DND-41 (cell line): ENCODE results near the gene DAPP1.

Experiments used
- ATAC-seq: fragments of 200-7000 bp; cut with Tn5 transposase; 3 replicates; pipeline ENCODE4 v1.9.1; 2021; ENCODE audit warnings: low read depth; ENCODE audit not compliant: insufficient read depth
- DNase-seq: peaks from one replicate; pipeline ENCODE4 v3.0.0-alpha.2; 2020
- H2AFZ ChIP-seq: 2 replicates; pipeline ENCODE4 v1.6.0; 2012; ENCODE audit warnings: low read depth, low read length
- H3K27ac ChIP-seq: 2 replicates; pipeline ENCODE4 v1.5.1; 2012; ENCODE audit warnings: low read length, inconsistent platforms
- H3K27me3 ChIP-seq: fragments of 200-600 bp; sonication (generic); 2 replicates; pipeline ENCODE4 v1.6.0; 2012; ENCODE audit warnings: low read length, mild to moderate bottlenecking, inconsistent platforms; ENCODE audit not compliant: insufficient read depth, poor library complexity
- H3K36me3 ChIP-seq: 2 replicates; pipeline ENCODE4 v1.5.1; 2012; ENCODE audit warnings: low read length, inconsistent platforms; ENCODE audit not compliant: insufficient read depth
- H3K4me1 ChIP-seq: 2 replicates; pipeline ENCODE4 v1.5.1; 2012; ENCODE audit warnings: mild to moderate bottlenecking, low read length; ENCODE audit not compliant: insufficient read depth
- H3K4me2 ChIP-seq: 2 replicates; pipeline ENCODE4 v1.6.0; 2012; ENCODE audit warnings: mild to moderate bottlenecking, moderate library complexity, low read length, inconsistent platforms; ENCODE audit not compliant: insufficient read depth
- H3K4me3 ChIP-seq, 2 experiments: fragments of 200-600 bp in 1 of 2; shearing (Covaris generic) in 1 of 2; 2 replicates each; pipeline ENCODE4 v1.5.1; 2012 to 2016; ENCODE audit warnings: inconsistent platforms in 2 of 2, low read length in 2 of 2, mild to moderate bottlenecking in 2 of 2, low read depth in 1 of 2, moderate library complexity in 1 of 2
- H3K79me2 ChIP-seq: 2 replicates; pipeline ENCODE4 v1.6.0; 2012; ENCODE audit warnings: low read length, inconsistent platforms; ENCODE audit not compliant: insufficient read depth
- H3K9ac ChIP-seq: 2 replicates; pipeline ENCODE4 v1.6.0; 2012; ENCODE audit warnings: low read depth, mild to moderate bottlenecking, inconsistent platforms, low read length, moderate library complexity
- H3K9me3 ChIP-seq: 2 replicates; pipeline ENCODE4 v1.5.1; 2012; ENCODE audit warnings: low read length, moderate library complexity, mild to moderate bottlenecking, inconsistent platforms; ENCODE audit not compliant: insufficient read depth, severe bottlenecking
- H4K20me1 ChIP-seq: 2 replicates; pipeline ENCODE4 v1.6.0; 2012; ENCODE audit warnings: low read length; ENCODE audit not compliant: insufficient read depth
- EZH2 ChIP-seq: IDR thresholded peaks from 3 replicates; pipeline ENCODE4 v1.6.1; 2012; ENCODE audit warnings: borderline replicate concordance, low read depth, mild to moderate bottlenecking, moderate library complexity, low read length, inconsistent platforms; ENCODE audit not compliant: severe bottlenecking
- TF ChIP-seq, protein P1 (sequence below): IDR thresholded peaks from 2 replicates; pipeline ENCODE4 v1.5.1; 2012; ENCODE audit warnings: borderline replicate concordance, low read length, moderate library complexity, mild to moderate bottlenecking; ENCODE audit not compliant: poor library complexity, severe bottlenecking; ENCODE audit errors: extremely low read depth

The DAPP1 gene

GRCh38 chr4:99803566-99804101 is 13.0 kb upstream of the DAPP1 start:
- ATAC-seq (no peak), DNase-seq (no peak)
- H4K20me1 ChIP-seq = no peaks in the 10 kb centered on the region
- no peak overlapping the region for H3K9ac ChIP-seq
- H3K4me1 ChIP-seq = no peaks in the 10 kb centered on the region
- H3K4me3 ChIP-seq = no peak overlapping the region
- no peaks in the 10 kb centered on the region for H3K36me3 ChIP-seq
- no peaks in the 10 kb centered on the region for H3K9me3 ChIP-seq
- H2AFZ ChIP-seq = no peak overlapping the region
- no peaks in the 10 kb centered on the region for H3K79me2 ChIP-seq
- no peak for TF ChIP-seq EZH2
- TF ChIP-seq, protein P1, sequence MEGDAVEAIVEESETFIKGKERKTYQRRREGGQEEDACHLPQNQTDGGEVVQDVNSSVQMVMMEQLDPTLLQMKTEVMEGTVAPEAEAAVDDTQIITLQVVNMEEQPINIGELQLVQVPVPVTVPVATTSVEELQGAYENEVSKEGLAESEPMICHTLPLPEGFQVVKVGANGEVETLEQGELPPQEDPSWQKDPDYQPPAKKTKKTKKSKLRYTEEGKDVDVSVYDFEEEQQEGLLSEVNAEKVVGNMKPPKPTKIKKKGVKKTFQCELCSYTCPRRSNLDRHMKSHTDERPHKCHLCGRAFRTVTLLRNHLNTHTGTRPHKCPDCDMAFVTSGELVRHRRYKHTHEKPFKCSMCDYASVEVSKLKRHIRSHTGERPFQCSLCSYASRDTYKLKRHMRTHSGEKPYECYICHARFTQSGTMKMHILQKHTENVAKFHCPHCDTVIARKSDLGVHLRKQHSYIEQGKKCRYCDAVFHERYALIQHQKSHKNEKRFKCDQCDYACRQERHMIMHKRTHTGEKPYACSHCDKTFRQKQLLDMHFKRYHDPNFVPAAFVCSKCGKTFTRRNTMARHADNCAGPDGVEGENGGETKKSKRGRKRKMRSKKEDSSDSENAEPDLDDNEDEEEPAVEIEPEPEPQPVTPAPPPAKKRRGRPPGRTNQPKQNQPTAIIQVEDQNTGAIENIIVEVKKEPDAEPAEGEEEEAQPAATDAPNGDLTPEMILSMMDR = no peak
- no peak overlapping the region for H3K4me2 ChIP-seq
- H3K27me3 ChIP-seq = peaks cover 11% of the 10 kb centered on the region
- no peak overlapping the region for H3K27ac ChIP-seq

GRCh38 chr4:99806545-99806944 is 10.1 kb upstream of the DAPP1 start:
- TF ChIP-seq, protein P1 = no peak
- no peak for TF ChIP-seq EZH2
- DNase-seq (no peak), ATAC-seq (no peak)
- Histone ChIP-seq H3K4me1 (no peaks in the 10 kb centered on the region), H3K4me2 (no peak overlapping the region), H3K79me2 (no peaks in the 10 kb centered on the region), H3K9me3 (no peaks in the 10 kb centered on the region), H3K27ac (no peak overlapping the region), H4K20me1 (no peaks in the 10 kb centered on the region), H3K27me3 (peaks cover 13% of the 10 kb centered on the region), H3K4me3 (no peak overlapping the region), H3K9ac (no peak overlapping the region), H2AFZ (no peak overlapping the region), H3K36me3 (no peaks in the 10 kb centered on the region)

GRCh38 chr4:99807666-99808065 is 9.0 kb upstream of the DAPP1 start:
- H3K27me3 ChIP-seq = peaks cover 13% of the 10 kb centered on the region
- no peak overlapping the region for H3K4me3 ChIP-seq
- TF ChIP-seq, protein P1 = no peak
- TF ChIP-seq EZH2 = no peak
- H3K36me3 ChIP-seq = no peaks in the 10 kb centered on the region
- no peak overlapping the region for H2AFZ ChIP-seq
- H3K4me1 ChIP-seq = no peaks in the 10 kb centered on the region
- no peaks in the 10 kb centered on the region for H3K79me2 ChIP-seq
- H3K9ac ChIP-seq = no peak overlapping the region
- ATAC-seq = no peak
- DNase-seq = no peak
- no peaks in the 10 kb centered on the region for H4K20me1 ChIP-seq
- H3K27ac ChIP-seq = no peak overlapping the region
- no peak overlapping the region for H3K4me2 ChIP-seq
- H3K9me3 ChIP-seq = no peaks in the 10 kb centered on the region

DNA sequence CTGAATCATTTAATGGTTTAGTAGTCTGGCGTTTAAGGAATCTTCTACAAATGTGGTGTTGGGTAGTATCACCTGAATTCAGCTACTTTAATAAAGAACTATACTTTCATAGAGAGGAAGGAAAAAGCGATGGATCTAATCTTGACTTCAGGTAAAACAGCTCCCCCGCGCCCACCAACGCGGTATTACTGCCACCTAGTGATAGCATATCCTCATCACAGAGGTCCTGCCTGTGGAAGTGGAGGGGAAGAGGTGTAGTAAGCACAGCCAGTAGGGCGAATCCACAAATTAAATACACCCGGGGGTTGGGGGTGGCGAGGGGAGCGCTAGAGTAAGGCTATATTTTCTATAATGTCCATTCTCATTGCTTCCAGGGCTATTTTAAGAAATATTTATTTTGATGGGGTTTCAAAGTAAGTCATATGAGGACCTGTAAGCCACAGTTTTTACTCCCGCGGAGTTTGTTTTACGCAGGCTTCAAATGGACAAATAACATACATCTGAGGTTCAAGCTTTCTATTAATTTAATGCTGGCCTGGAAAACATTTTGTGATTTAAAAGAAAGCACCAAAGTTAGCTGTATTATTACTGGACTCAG is 8.3 kb upstream of the DAPP1 start:
- Histone ChIP-seq H3K36me3 (no peaks in the 10 kb centered on the region), H3K27me3 (peaks cover 7% of the 10 kb centered on the region), H3K9ac (no peak overlapping the region), H3K9me3 (no peaks in the 10 kb centered on the region), H3K4me3 (no peak overlapping the region), H3K4me1 (no peaks in the 10 kb centered on the region), H3K79me2 (no peaks in the 10 kb centered on the region), H4K20me1 (no peaks in the 10 kb centered on the region), H3K27ac (no peak overlapping the region), H3K4me2 (no peak overlapping the region), H2AFZ (no peak overlapping the region)
- TF ChIP-seq, protein P1 = peak; percentile 54
- TF ChIP-seq EZH2 = no peak
- ATAC-seq = peak; percentile 64; the same call in 2 of the 3 replicates
- peak; percentile 24 for DNase-seq
